COLO829 (cell line): Measurements from ENCODE around the gene MYO1E.
"Not testable (repeated sequence)": the region's sequence is repeated elsewhere in the genome, so short reads cannot be mapped to it uniquely, and the experiment has no call there.

Source experiments
- DNase-seq: peaks from one replicate; pipeline ENCODE4 v3.0.0; 2012; ENCODE audit warnings: low spot score

The MYO1E gene

GRCh38 chr15:59350421-59350732 is 22.3 kb downstream of the MYO1E start:
- no peak for DNase-seq

- DNase-seq = peak; percentile 70
Measured at GRCh38 chr15:59349680-59350420, 22.8 kb downstream of the MYO1E start.

- no peak for DNase-seq
Measured at GRCh38 chr15:59347915-59348314, 24.8 kb downstream of the MYO1E start.

- DNase-seq = no peak
Measured at GRCh38 chr15:59346951-59347350, 25.7 kb downstream of the MYO1E start.

- no peak for DNase-seq
Measured at GRCh38 chr15:59345326-59345725, 27.3 kb downstream of the MYO1E start.

- DNase-seq = no peak
Measured at GRCh38 chr15:59344311-59344710, 28.4 kb downstream of the MYO1E start.

GRCh38 chr15:59340325-59340724 is 32.3 kb downstream of the MYO1E start:
- no peak for DNase-seq

- DNase-seq = no peak
Measured at GRCh38 chr15:59339252-59339672, 33.4 kb downstream of the MYO1E start.

GRCh38 chr15:59338414-59338813 is 34.3 kb downstream of the MYO1E start:
- DNase-seq = no peak

GRCh38 chr15:59336725-59337124 is 35.9 kb downstream of the MYO1E start:
- not testable (repeated sequence) for DNase-seq

- DNase-seq = no peak
Measured at GRCh38 chr15:59335207-59335786, 37.4 kb downstream of the MYO1E start.

GRCh38 chr15:59334076-59334415 is 38.6 kb downstream of the MYO1E start:
- no peak for DNase-seq

GRCh38 chr15:59333401-59334075 is 39.1 kb downstream of the MYO1E start:
- no peak for DNase-seq

- DNase-seq = no peak
Measured at GRCh38 chr15:59332009-59332408, 40.7 kb downstream of the MYO1E start.

GRCh38 chr15:59330649-59331048 is 42.0 kb downstream of the MYO1E start:
- DNase-seq = no peak

- no peak for DNase-seq
Measured at GRCh38 chr15:59329570-59330350, 42.9 kb downstream of the MYO1E start.

GRCh38 chr15:59329091-59329490 is 43.6 kb downstream of the MYO1E start:
- DNase-seq = no peak

- DNase-seq = no peak
Measured at GRCh38 chr15:59327942-59328341, 44.7 kb downstream of the MYO1E start.

GRCh38 chr15:59326856-59327255 is 45.8 kb downstream of the MYO1E start:
- DNase-seq = no peak

- no peak for DNase-seq
Measured at GRCh38 chr15:59322056-59322759, 50.5 kb downstream of the MYO1E start.

- DNase-seq = no peak
Measured at GRCh38 chr15:59321000-59321689, 51.5 kb downstream of the MYO1E start.

- no peak for DNase-seq
Measured at GRCh38 chr15:59317211-59317610, 55.5 kb downstream of the MYO1E start.
